GM18858 (cell line): ENCODE data around the gene CARHSP1.
"Not testable (repeated sequence)": the region's sequence is repeated elsewhere in the genome, so short reads cannot be mapped to it uniquely, and the experiment has no call there.

Experiments used
- ATAC-seq: cut with Tn5 transposase; IDR thresholded peaks from one replicate; pipeline ENCODE4 v1.9.1; 2021; ENCODE audit not compliant: unreplicated experiment

CARHSP1 gene

GRCh38 chr16:8873866-8874195, 5.0 kb upstream of the CARHSP1 start:
- not testable (repeated sequence) for ATAC-seq

DNA sequence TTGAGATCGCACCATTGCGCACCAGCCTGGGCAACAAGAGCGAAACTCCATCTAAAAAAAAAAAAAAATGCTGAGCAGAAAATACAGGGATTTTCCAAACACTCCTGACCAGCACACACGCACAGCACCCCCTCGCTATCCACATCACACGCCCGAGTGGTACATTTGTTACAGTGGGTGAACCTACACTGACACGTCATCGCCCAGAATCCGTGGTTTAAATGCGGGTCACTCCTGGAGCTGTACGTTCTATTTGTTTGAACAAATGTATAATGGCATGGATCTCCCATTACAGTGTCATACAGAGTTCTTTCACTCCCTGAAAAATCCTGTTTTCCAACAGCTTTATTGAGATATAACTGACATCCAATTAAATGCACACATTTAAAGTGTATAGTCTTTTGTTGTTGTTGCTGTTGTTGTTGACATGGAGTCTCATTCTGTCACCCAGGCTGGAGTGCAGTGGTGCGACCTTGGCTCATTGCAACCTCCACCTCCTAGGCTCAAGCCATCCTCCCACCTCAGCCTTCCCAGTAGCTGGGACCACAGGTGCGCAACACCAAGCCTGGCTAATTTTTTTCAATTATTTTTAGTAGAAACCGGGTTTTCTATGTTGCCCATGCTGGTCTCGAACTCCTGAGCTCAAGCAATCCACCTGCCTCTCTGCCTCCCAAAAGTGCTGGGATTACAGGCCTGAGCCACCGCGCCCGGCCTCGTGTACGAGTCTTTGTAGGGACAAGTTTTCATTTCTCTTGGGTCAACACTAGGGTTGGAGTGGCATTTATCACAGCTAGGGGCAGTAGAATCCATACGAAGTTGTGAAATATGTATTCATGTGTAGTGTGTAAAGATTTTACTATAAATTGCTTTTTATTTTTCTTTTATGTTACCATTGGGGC, 4.4 kb upstream of the CARHSP1 start:
- no peak for ATAC-seq

DNA sequence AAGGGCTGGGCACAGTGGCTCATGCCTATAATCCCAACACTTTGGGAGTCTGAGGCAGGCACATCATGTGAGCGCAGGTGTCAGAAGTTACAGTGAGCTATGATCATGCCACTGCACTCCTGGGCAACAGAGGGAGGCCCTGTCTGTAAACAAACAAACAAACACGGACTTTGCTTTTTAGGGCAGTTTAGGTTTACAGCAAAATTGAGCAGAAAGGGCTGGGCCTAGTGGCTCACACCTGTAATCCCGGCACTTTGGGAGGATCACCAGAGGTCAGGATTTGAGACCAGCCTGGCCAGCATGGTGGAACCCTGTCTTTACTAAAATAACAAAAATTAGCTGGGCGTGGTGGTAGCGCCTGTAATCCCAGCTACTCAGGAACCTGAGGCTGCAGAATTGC, 3.3 kb upstream of the CARHSP1 start:
- no peak for ATAC-seq

DNA sequence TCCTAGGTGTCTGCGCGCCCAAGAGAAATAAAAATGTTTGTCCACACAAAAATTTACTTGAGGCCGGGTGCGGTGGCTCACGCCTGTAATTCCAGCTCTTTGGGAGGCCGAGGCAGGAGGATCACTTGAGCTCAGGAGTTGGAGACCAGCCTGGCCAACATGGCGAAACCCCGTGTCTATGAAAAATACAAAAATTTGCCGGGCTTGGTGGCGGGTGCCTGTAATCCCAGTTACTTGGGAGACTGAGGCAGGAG, 1.1 kb upstream of the CARHSP1 start:
- not testable (repeated sequence) for ATAC-seq

DNA sequence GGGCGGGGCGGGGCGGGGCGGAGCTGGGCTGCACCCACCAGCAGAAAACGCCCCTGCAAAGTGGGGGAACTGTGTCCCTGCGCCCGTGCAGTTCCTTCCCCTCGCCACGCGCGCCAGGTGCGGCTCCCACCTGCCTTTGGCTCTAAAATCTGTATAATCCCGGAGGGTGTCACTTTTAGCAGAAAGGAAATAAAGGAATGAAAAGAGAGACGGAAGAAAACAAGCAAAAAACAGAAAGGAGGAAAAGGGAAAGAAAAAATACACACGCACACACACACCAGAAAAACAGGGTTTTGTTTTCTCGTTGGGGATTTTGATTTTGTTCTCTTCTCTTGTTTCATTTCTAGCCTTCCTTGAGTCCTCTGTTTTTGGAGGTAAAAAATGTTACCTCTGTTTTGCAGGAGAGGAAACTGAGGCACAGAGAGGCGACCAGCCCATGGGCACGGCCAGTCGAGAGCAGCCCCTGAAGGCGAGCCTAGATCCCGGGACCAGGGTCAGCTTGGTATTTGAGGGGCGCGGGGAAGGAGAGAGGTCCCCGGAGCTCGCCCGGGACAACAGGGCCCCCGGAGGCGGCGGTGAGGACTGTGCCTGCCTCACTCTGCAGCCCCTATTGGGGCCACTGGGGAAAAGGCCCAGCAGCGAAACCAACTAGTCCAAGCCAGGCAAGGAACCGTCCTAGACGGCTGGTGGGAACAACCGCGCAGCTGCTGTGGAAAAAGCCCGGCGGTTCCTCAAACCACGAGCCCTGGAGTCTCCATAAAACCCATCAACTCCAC, 594 bp upstream of the CARHSP1 start:
- no peak for ATAC-seq

DNA sequence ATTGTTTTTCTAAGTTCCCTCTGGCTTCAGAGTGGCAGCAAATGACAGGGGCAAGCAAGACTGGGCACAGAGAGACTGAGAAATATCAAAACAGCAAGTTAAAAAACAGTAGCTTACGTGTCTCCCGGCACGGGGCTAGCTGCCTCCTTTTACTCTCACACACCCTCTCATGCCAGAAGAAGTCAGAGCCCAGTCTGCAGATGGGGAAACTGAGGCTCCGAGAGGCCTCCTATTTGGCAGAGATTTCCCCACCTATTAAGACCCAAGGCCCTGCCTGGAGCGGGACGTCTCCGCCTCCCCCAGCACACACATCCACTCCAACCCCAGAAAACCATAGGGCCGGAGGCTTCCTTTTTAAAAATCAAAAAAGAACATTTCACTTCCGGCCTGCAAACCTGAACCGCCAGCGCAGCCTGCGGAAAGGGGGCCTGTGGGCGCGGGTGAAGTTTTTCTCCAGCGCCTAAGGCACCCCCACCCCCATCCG, 832 bp downstream of the CARHSP1 start:
- ATAC-seq: no peak

DNA sequence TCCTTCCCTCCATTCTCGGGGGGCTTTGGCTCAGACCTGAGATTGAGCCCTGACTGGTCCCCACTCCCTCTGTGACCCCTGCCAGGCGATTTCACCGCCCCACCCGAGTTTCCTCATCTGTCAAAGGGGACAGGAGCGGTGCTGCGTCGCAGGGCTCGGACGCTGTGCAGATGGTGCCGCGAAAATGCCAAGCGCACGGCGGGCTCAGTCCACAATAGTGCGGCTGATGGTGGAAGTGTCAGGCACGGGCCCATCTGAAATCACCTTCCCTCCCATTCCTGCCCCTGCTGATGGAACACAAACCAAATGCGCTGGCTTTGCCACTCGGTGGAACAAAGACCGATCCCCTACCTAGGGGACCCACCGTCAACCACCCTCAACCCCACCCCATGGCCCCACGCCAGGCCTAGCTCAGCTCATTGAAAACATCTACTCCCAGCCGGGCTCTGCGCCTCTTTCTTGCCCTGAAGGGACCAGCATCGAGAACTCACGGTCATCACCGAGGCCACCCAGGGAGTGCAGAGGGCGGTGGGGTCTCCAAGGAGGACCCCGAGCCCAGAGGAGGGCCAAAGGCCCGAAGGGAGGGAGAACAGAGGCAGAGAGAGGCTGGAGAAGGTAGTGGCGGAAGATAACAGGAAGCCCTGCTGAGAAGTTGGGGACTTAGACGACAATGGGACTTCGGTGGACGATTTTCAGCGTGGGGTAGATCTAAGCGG, 1.4 kb downstream of the CARHSP1 start:
- ATAC-seq: no peak

GRCh38 chr16:8866884-8867215, 2.0 kb downstream of the CARHSP1 start:
- no peak for ATAC-seq

DNA sequence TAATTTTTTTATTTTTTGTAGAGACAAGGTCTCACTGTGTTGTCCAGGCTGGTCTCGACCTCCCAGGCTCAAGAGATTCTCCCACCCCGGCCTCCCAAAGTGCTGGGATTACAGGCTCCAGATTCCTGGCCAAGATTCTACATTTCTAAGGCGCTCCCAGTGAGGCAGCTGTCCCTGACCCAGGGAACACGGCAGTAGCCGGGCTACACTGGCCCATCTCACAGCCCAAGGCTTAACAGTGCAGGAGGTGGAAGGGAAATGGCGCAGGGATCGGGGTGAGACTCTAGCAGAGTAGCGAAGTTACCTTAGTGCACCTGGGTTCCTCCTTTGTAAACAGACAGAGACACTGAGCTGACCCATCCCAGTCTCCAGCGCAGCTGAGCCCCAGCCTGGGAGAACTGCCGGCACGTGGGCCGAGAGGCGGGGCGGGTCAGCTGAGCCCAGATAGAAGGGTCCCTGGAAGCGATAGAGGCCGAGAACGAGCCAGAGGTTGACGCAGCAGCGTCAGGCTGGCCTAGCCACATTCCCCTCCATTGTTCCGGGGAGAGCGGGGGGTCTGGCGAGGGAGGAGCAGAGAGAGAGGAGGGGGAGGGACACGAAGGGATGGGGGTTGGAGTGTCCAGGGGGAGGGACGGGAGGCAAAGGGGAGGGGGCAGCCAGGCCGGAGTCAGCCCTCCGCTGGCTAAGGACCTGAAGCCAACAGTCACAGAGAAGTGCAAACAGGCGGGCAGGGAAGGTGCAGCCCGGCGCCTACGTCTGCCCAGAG, 2.5 kb downstream of the CARHSP1 start:
- ATAC-seq: no peak

DNA sequence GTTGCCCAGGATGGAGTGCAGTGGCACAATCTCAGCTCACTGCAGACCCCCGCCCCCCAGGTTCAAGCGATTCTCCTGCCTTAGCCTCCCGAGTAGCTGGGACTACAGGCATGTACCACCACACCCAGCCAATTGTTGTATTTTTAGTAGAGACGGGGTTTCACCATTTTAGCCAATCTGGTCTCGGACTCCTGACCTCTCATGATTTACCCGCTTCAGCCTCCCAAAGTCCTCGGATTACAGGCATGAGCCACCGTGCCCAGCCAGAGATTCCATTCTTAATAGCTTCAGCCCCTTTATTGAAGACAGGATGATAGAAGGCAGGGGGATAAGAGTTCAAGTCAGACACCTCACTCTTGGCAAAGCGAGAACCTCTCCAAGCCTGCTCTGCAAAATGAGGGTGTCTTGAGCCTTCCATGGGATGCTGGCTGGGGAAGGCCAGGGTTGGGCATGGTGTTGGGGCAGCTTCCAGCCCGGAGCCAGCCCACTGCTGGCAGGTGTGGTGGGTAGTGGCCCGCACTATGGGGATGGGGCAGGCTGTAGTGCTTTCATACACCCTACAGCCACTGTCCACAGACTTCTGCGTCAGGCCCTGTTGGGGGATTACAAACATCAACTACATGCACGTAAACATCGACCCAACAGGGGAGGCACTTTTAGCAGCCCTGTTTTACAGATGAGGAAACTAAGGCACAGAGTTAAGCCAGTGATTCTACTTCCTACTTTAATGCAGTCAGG, 3.5 kb downstream of the CARHSP1 start:
- no peak for ATAC-seq

GRCh38 chr16:8864480-8865110, 4.2 kb downstream of the CARHSP1 start:
- no peak for ATAC-seq

GRCh38 chr16:8863594-8864424, 5.0 kb downstream of the CARHSP1 start:
- no peak for ATAC-seq

DNA sequence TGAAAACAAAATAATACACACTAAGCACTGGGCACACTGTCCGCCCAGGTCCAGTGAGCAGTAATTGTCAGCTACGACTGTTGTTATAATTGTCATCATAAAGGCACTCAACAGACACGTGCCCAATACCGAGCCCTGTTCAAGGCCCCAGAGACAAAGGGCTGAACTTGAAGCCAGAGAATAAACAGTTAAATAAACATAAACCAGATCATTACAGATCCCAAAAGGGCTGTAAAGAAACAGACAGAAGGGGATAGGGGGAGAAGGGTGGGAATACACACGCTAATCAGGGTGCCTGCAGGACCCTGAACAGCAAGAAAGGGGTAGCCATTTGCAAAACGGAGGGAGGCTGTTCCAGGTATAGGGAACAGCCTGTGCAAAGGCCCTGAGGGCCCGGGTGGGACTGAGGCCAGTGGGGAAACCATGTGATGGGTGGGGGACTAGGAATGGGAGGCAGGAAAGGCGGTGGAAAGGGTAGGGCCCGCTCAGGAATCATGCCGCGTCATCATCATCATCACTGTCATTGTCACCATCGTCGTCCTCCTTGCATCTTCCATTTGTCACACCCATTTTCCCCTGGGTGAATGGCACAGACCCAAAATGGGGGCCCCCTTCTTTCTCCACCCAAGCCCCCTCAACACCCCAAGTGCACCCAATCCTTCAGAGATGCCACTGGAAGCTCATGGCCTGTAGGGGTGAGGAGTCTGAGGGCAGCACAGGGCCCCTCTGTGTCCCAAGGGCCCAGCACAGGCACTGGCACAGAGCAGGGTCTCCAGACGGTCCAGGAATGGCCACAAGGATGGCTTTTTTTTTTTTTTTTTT, 6.3 kb downstream of the CARHSP1 start:
- ATAC-seq: no peak

- ATAC-seq: no peak
Observed at GRCh38 chr16:8861563-8862308, 7.1 kb downstream of the CARHSP1 start.

- no peak for ATAC-seq
Observed at GRCh38 chr16:8859913-8860881, 8.6 kb downstream of the CARHSP1 start.
